ENCODE data around the gene RTN1.

DNA sequence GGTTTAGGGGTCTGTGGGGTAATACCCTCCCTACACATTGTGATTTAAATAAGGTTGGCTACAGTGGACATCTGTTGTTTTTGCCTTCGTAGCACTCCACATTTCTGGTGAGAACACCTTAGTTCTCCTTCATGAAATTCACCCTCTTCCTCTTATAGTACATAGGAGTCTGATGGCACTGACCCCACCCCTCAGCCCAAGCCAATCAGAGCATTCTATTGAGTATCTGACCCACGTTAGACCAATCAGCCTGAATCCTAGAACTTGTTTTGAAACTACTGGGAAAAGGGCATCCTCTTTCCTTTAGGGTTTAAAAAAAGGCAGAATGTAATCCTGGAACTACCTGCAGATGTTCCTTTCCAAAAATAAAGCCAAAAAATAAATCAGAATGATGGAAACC is 33.6 kb upstream of the RTN1 start:
- TF ChIP-seq SRF (IDR thresholded peaks at IDR 0.05; ENCODE audit: low read depth in 2 of 2, low read length in 2 of 2) (no peak), SREBF2 (IDR thresholded peaks at IDR 0.05; ENCODE audit: low read length) (no peak), CBX3 (IDR thresholded peaks at IDR 0.05; ENCODE audit: borderline replicate concordance, low read depth) (no peak)
- TF ChIP-seq, protein P1, sequence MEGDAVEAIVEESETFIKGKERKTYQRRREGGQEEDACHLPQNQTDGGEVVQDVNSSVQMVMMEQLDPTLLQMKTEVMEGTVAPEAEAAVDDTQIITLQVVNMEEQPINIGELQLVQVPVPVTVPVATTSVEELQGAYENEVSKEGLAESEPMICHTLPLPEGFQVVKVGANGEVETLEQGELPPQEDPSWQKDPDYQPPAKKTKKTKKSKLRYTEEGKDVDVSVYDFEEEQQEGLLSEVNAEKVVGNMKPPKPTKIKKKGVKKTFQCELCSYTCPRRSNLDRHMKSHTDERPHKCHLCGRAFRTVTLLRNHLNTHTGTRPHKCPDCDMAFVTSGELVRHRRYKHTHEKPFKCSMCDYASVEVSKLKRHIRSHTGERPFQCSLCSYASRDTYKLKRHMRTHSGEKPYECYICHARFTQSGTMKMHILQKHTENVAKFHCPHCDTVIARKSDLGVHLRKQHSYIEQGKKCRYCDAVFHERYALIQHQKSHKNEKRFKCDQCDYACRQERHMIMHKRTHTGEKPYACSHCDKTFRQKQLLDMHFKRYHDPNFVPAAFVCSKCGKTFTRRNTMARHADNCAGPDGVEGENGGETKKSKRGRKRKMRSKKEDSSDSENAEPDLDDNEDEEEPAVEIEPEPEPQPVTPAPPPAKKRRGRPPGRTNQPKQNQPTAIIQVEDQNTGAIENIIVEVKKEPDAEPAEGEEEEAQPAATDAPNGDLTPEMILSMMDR (IDR thresholded peaks at IDR 0.05 in 2 of 3, conservative IDR thresholded peaks at IDR 0.05 in 1 of 3; ENCODE audit: control insufficient read depth in 2 of 3, extremely low read depth in 1 of 3, insufficient read depth in 1 of 3, low read depth in 3 of 3, low read length in 3 of 3), result no peak
